Nephron (organoid): ENCODE results near the gene TRAF1.

Source experiments
- H3K27ac Mint-ChIP-seq, 3 experiments: 2 replicates each; pipeline ENCODE4 v1.8.0; 2020; ENCODE audit warnings: mixed read lengths in 3 of 3, mild to moderate bottlenecking in 2 of 3, moderate library complexity in 1 of 3
- H3K27me3 Mint-ChIP-seq: 2 replicates; pipeline ENCODE4 v1.8.0; 2021; ENCODE audit warnings: low read depth, mild to moderate bottlenecking, moderate library complexity, mixed read lengths
- H3K36me3 Mint-ChIP-seq: 2 replicates; pipeline ENCODE4 v1.8.0; 2020; ENCODE audit warnings: low read depth, mixed read lengths
- H3K4me1 Mint-ChIP-seq: 2 replicates; pipeline ENCODE4 v1.8.0; 2020; ENCODE audit warnings: mixed read lengths
- H3K4me3 Mint-ChIP-seq, 3 experiments: 2 replicates each; pipeline ENCODE4 v1.8.0; 2020; ENCODE audit warnings: mild to moderate bottlenecking in 3 of 3, mixed read lengths in 3 of 3, moderate library complexity in 2 of 3
- H3K9me3 Mint-ChIP-seq: 2 replicates; pipeline ENCODE4 v1.8.0; 2020; ENCODE audit warnings: mixed read lengths
- CTCF ChIP-seq, 3 experiments: fragments of 200-600 bp; sonication (generic); IDR thresholded peaks; one replicate each; pipeline ENCODE4 v1.5.0; 2021; ENCODE audit warnings: antibody characterized with exemption in 3 of 3; ENCODE audit not compliant: unreplicated experiment in 3 of 3

TRAF1 gene

DNA sequence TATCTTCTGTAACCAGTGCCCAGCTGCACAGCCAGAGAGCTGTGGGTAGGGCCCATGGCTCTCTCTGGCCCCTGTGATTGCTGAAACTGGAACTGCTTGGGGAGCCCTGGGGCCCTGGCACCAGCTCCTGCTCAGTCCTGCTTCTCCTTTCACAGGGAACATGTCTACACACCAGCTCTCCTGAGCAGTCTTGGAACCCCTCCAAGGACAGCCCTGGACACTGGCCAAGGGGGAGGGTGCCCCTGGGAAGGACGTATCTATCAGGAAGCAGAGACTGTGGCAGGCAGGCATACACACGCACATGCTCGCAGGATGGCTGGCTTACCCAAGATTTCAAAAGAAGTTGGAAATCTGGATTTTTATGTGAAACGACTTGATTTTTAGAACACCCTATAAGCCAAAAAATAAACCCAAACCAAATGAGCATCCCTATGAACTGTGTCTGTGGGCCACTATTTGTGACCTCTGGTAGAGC lies 8.8 kb upstream of the TRAF1 start:
- no peak for TF ChIP-seq CTCF (IDR thresholded peaks at IDR 0.05; ENCODE audit: unreplicated experiment in 3 of 3)
- H3K4me3 Mint-ChIP-seq, result peak overlapping the region in 2 of 3 experiments; percentile 21 to 51
- peak overlapping the region; percentile 23 to 95 (median 94) for H3K27ac Mint-ChIP-seq
- H3K36me3 Mint-ChIP-seq, result no peaks in the 10 kb centered on the region
- no peaks in the 10 kb centered on the region for H3K27me3 Mint-ChIP-seq
- H3K9me3 Mint-ChIP-seq, result no peaks in the 10 kb centered on the region
- H3K4me1 Mint-ChIP-seq, result peaks cover 84% of the 10 kb centered on the region

DNA sequence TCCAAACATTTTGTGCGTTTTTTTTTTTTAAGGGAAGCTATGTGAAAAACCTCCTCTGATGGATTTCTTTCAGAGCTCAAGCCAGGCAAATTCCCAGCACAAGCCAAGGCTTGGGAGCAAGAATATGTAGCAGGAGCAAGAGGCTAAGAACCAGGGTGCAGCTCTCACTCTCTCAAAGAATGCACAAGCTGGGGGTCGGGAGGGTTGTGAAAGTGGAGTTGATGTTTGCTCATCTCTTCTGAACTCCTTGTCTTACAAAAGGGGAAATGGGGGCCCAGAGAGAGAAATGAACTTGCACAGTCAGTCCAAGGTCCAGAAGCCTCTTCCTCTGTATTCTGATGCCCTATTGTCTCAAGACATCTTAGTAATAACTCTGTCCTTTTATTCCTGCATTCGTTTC lies 7.7 kb upstream of the TRAF1 start:
- H3K4me1 Mint-ChIP-seq, result peaks cover 75% of the 10 kb centered on the region
- no peaks in the 10 kb centered on the region for H3K27me3 Mint-ChIP-seq
- peak overlapping the region in 1 of 3 experiments; percentile 21 for H3K4me3 Mint-ChIP-seq
- H3K36me3 Mint-ChIP-seq, result no peaks in the 10 kb centered on the region
- no peak for TF ChIP-seq CTCF (IDR thresholded peaks at IDR 0.05; ENCODE audit: unreplicated experiment in 3 of 3)
- H3K27ac Mint-ChIP-seq, result peak overlapping the region; percentile 42 to 96 (median 94)
- H3K9me3 Mint-ChIP-seq, result no peaks in the 10 kb centered on the region

GRCh38 chr9:120933310-120934055 lies 6.9 kb upstream of the TRAF1 start:
- no peaks in the 10 kb centered on the region for H3K9me3 Mint-ChIP-seq
- H3K4me1 Mint-ChIP-seq, result peaks cover 67% of the 10 kb centered on the region
- H3K27me3 Mint-ChIP-seq, result no peaks in the 10 kb centered on the region
- peak overlapping the region in 2 of 3 experiments; percentile 94 to 96 for H3K27ac Mint-ChIP-seq
- no peaks in the 10 kb centered on the region for H3K36me3 Mint-ChIP-seq
- peak overlapping the region in 1 of 3 experiments; percentile 15 for H3K4me3 Mint-ChIP-seq
- TF ChIP-seq CTCF (IDR thresholded peaks at IDR 0.05; ENCODE audit: unreplicated experiment in 3 of 3), result no peak

GRCh38 chr9:120932086-120932823 lies 5.7 kb upstream of the TRAF1 start:
- TF ChIP-seq CTCF (IDR thresholded peaks at IDR 0.05; ENCODE audit: unreplicated experiment in 3 of 3), result no peak
- H3K4me3 Mint-ChIP-seq, result peak overlapping the region in 1 of 3 experiments; percentile 61
- no peaks in the 10 kb centered on the region for H3K9me3 Mint-ChIP-seq
- H3K27ac Mint-ChIP-seq, result peak overlapping the region; percentile 31 to 96 (median 94)
- peaks cover 62% of the 10 kb centered on the region for H3K4me1 Mint-ChIP-seq
- no peaks in the 10 kb centered on the region for H3K36me3 Mint-ChIP-seq
- peaks cover 6% of the 10 kb centered on the region for H3K27me3 Mint-ChIP-seq

GRCh38 chr9:120931231-120932085 lies 4.9 kb upstream of the TRAF1 start:
- H3K36me3 Mint-ChIP-seq, result no peaks in the 10 kb centered on the region
- peaks cover 6% of the 10 kb centered on the region for H3K27me3 Mint-ChIP-seq
- H3K27ac Mint-ChIP-seq, result peak overlapping the region; percentile 66 to 96 (median 94)
- H3K4me1 Mint-ChIP-seq, result peaks cover 54% of the 10 kb centered on the region
- no peaks in the 10 kb centered on the region for H3K9me3 Mint-ChIP-seq
- no peak for TF ChIP-seq CTCF (IDR thresholded peaks at IDR 0.05; ENCODE audit: unreplicated experiment in 3 of 3)
- peak overlapping the region; percentile 49 to 75 (median 64) for H3K4me3 Mint-ChIP-seq
